IPS-15b (cell line): ENCODE results near the gene ANO2.

Experiments used
- H3K27me3 ChIP-seq: one replicate; pipeline ENCODE4 v1.6.1; 2013; ENCODE audit warnings: low read length; ENCODE audit not compliant: control insufficient read depth, insufficient read depth
- H3K36me3 ChIP-seq: one replicate; pipeline ENCODE4 v1.6.1; 2013; ENCODE audit warnings: low read length; ENCODE audit not compliant: control insufficient read depth, insufficient read depth
- H3K4me1 ChIP-seq: one replicate; pipeline ENCODE4 v1.6.1; 2013; ENCODE audit warnings: mild to moderate bottlenecking, low read length; ENCODE audit not compliant: control insufficient read depth, insufficient read depth
- H3K4me3 ChIP-seq: one replicate; pipeline ENCODE4 v1.5.1; 2013; ENCODE audit warnings: low read depth, low read length
- H3K9ac ChIP-seq: one replicate; pipeline ENCODE4 v1.6.1; 2013; ENCODE audit warnings: low read depth, mild to moderate bottlenecking, low read length
- H3K9me3 ChIP-seq: one replicate; pipeline ENCODE4 v1.6.1; 2013; ENCODE audit warnings: mild to moderate bottlenecking, low read length; ENCODE audit not compliant: control insufficient read depth, insufficient read depth

The ANO2 gene

GRCh38 chr12:5723071-5723470 lies 222.0 kb downstream of the ANO2 start:
- H3K36me3 ChIP-seq: no peaks in the 10 kb centered on the region
- H3K4me3 ChIP-seq: no peak overlapping the region
- no peaks in the 10 kb centered on the region for H3K9me3 ChIP-seq
- no peaks in the 10 kb centered on the region for H3K27me3 ChIP-seq
- H3K9ac ChIP-seq: no peak overlapping the region
- H3K4me1 ChIP-seq: no peaks in the 10 kb centered on the region

GRCh38 chr12:5720381-5721005 lies 224.6 kb downstream of the ANO2 start:
- no peaks in the 10 kb centered on the region for H3K27me3 ChIP-seq
- no peaks in the 10 kb centered on the region for H3K4me1 ChIP-seq
- H3K9ac ChIP-seq: no peak overlapping the region
- H3K9me3 ChIP-seq: no peaks in the 10 kb centered on the region
- H3K4me3 ChIP-seq: no peak overlapping the region
- H3K36me3 ChIP-seq: no peaks in the 10 kb centered on the region

DNA sequence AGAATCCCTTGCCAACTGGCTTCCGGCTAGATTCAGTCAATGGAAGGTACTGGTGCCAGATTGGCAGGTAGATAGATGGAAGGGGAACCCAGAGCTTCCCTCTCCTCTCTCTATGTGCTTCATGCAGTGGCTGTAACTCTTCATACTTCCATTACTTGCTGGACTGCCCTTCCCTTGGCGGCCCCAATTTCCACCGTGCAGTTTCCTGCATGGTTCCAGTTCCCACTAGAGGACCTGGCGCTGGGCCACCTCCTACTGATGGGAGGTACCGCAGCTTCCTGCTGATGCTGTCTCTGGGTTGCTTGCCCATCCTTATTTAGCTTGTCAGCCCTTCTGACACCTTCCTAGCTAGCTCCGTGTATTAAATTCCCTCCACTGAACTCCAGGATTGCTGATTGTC lies 226.4 kb downstream of the ANO2 start:
- H3K9ac ChIP-seq: no peak overlapping the region
- H3K4me1 ChIP-seq: no peaks in the 10 kb centered on the region
- H3K4me3 ChIP-seq: no peak overlapping the region
- no peaks in the 10 kb centered on the region for H3K27me3 ChIP-seq
- H3K36me3 ChIP-seq: no peaks in the 10 kb centered on the region
- H3K9me3 ChIP-seq: no peaks in the 10 kb centered on the region

GRCh38 chr12:5718073-5718472 lies 227.0 kb downstream of the ANO2 start:
- Histone ChIP-seq H3K4me1 (no peaks in the 10 kb centered on the region), H3K9ac (no peak overlapping the region), H3K36me3 (no peaks in the 10 kb centered on the region), H3K4me3 (no peak overlapping the region), H3K27me3 (no peaks in the 10 kb centered on the region), H3K9me3 (no peaks in the 10 kb centered on the region)

GRCh38 chr12:5716976-5717375 lies 228.1 kb downstream of the ANO2 start:
- Histone ChIP-seq H3K9me3 (no peaks in the 10 kb centered on the region), H3K4me3 (no peak overlapping the region), H3K4me1 (no peaks in the 10 kb centered on the region), H3K9ac (no peak overlapping the region), H3K36me3 (no peaks in the 10 kb centered on the region), H3K27me3 (no peaks in the 10 kb centered on the region)

GRCh38 chr12:5716201-5716600 lies 228.9 kb downstream of the ANO2 start:
- Histone ChIP-seq H3K9ac (no peak overlapping the region), H3K27me3 (no peaks in the 10 kb centered on the region), H3K4me3 (no peak overlapping the region), H3K9me3 (no peaks in the 10 kb centered on the region), H3K4me1 (no peaks in the 10 kb centered on the region), H3K36me3 (no peaks in the 10 kb centered on the region)

GRCh38 chr12:5715021-5715420 lies 230.0 kb downstream of the ANO2 start:
- H3K4me1 ChIP-seq: no peaks in the 10 kb centered on the region
- H3K36me3 ChIP-seq: no peaks in the 10 kb centered on the region
- no peaks in the 10 kb centered on the region for H3K9me3 ChIP-seq
- H3K9ac ChIP-seq: no peak overlapping the region
- no peak overlapping the region for H3K4me3 ChIP-seq
- H3K27me3 ChIP-seq: no peaks in the 10 kb centered on the region

GRCh38 chr12:5713599-5714081 lies 231.4 kb downstream of the ANO2 start:
- Histone ChIP-seq H3K9ac (no peak overlapping the region), H3K4me1 (no peaks in the 10 kb centered on the region), H3K36me3 (no peaks in the 10 kb centered on the region), H3K4me3 (no peak overlapping the region), H3K27me3 (no peaks in the 10 kb centered on the region), H3K9me3 (no peaks in the 10 kb centered on the region)

GRCh38 chr12:5710260-5710878 lies 234.7 kb downstream of the ANO2 start:
- Histone ChIP-seq H3K9ac (no peak overlapping the region), H3K36me3 (no peaks in the 10 kb centered on the region), H3K4me1 (no peaks in the 10 kb centered on the region), H3K27me3 (no peaks in the 10 kb centered on the region), H3K9me3 (no peaks in the 10 kb centered on the region), H3K4me3 (no peak overlapping the region)

- no peak overlapping the region for H3K4me3 ChIP-seq
- no peaks in the 10 kb centered on the region for H3K9me3 ChIP-seq
- no peak overlapping the region for H3K9ac ChIP-seq
- no peaks in the 10 kb centered on the region for H3K27me3 ChIP-seq
- H3K36me3 ChIP-seq: no peaks in the 10 kb centered on the region
- no peaks in the 10 kb centered on the region for H3K4me1 ChIP-seq
These were observed 236.7 kb downstream of the ANO2 start for GRCh38 chr12:5708371-5708770.

- no peaks in the 10 kb centered on the region for H3K27me3 ChIP-seq
- H3K9me3 ChIP-seq: no peaks in the 10 kb centered on the region
- no peak overlapping the region for H3K4me3 ChIP-seq
- no peak overlapping the region for H3K9ac ChIP-seq
- H3K36me3 ChIP-seq: no peaks in the 10 kb centered on the region
- no peaks in the 10 kb centered on the region for H3K4me1 ChIP-seq
These were observed 238.8 kb downstream of the ANO2 start for GRCh38 chr12:5706247-5706646.

GRCh38 chr12:5705791-5706190 lies 239.3 kb downstream of the ANO2 start:
- Histone ChIP-seq H3K4me3 (no peak overlapping the region), H3K36me3 (no peaks in the 10 kb centered on the region), H3K9ac (no peak overlapping the region), H3K27me3 (no peaks in the 10 kb centered on the region), H3K9me3 (no peaks in the 10 kb centered on the region), H3K4me1 (no peaks in the 10 kb centered on the region)
